HUES64 (cell line): ENCODE data around the gene HSPG2.
"Not testable (repeated sequence)": the region's sequence is repeated elsewhere in the genome, so short reads cannot be mapped to it uniquely, and the experiment has no call there.

ENCODE experiments used
- H3K27ac ChIP-seq: 2 replicates; pipeline ENCODE4 v1.7.0; 2013; ENCODE audit warnings: low read depth, low read length, inconsistent platforms
- H3K27me3 ChIP-seq: 2 replicates; pipeline ENCODE4 v1.6.1; 2013; ENCODE audit warnings: mild to moderate bottlenecking, low read length; ENCODE audit not compliant: insufficient read depth
- H3K36me3 ChIP-seq: 2 replicates; pipeline ENCODE4 v1.6.1; 2013; ENCODE audit warnings: mild to moderate bottlenecking, low read length; ENCODE audit not compliant: insufficient read depth
- H3K4me1 ChIP-seq: 2 replicates; pipeline ENCODE4 v1.6.1; 2013; ENCODE audit warnings: mild to moderate bottlenecking, low read length, moderate library complexity; ENCODE audit not compliant: insufficient read depth
- H3K4me3 ChIP-seq: 2 replicates; pipeline ENCODE4 v1.5.1; 2013; ENCODE audit warnings: mild to moderate bottlenecking, low read length, moderate library complexity
- H3K9ac ChIP-seq: 2 replicates; pipeline ENCODE4 v1.6.1; 2013; ENCODE audit warnings: mild to moderate bottlenecking, low read depth, low read length
- H3K9me3 ChIP-seq: 2 replicates; pipeline ENCODE4 v1.6.1; 2013; ENCODE audit warnings: low read depth, low read length; ENCODE audit not compliant: insufficient read depth
- WGBS: fragments of 150-250, 120-280 bp; methylation state at CpG from one replicate; pipeline ENCODE4 v1.1.7; 2013; ENCODE audit warnings: missing lambda C conversion rate; 5-methylcytosine and 5-hydroxymethylcytosine counted together

The HSPG2 gene

GRCh38 chr1:21917239-21917631 lies 19.9 kb downstream of the HSPG2 start:
- not testable (repeated sequence) for H3K9ac ChIP-seq, H3K36me3 ChIP-seq, H3K4me3 ChIP-seq, H3K27ac ChIP-seq, H3K9me3 ChIP-seq, H3K27me3 ChIP-seq
- H3K4me1 ChIP-seq: peaks cover 22% of the 10 kb centered on the region
- WGBS: 96% methylated on average over 5 of the region's 6 CpGs

GRCh38 chr1:21916447-21917238 lies 20.5 kb downstream of the HSPG2 start:
- no peak overlapping the region for H3K4me3 ChIP-seq
- 93% methylated on average over 15 of the region's 20 CpGs for WGBS
- H3K27ac ChIP-seq: no peak overlapping the region
- H3K27me3 ChIP-seq: no peaks in the 10 kb centered on the region
- no peaks in the 10 kb centered on the region for H3K36me3 ChIP-seq
- no peaks in the 10 kb centered on the region for H3K9me3 ChIP-seq
- no peak overlapping the region for H3K9ac ChIP-seq
- H3K4me1 ChIP-seq: peaks cover 18% of the 10 kb centered on the region

- no peaks in the 10 kb centered on the region for H3K36me3 ChIP-seq
- H3K9me3 ChIP-seq: no peaks in the 10 kb centered on the region
- no peaks in the 10 kb centered on the region for H3K27me3 ChIP-seq
- H3K4me1 ChIP-seq: peaks cover 28% of the 10 kb centered on the region
- H3K27ac ChIP-seq: no peak overlapping the region
- WGBS: 91% methylated on average over 20 of the region's 21 CpGs
- no peak overlapping the region for H3K4me3 ChIP-seq
- H3K9ac ChIP-seq: no peak overlapping the region; the same call in 1 of the 2 replicates
These were observed 22.1 kb downstream of the HSPG2 start for GRCh38 chr1:21914880-21915640.

GRCh38 chr1:21914450-21914849 lies 22.7 kb downstream of the HSPG2 start:
- Histone ChIP-seq H3K36me3 (no peaks in the 10 kb centered on the region), H3K4me1 (peaks cover 34% of the 10 kb centered on the region), H3K27me3 (no peaks in the 10 kb centered on the region), H3K4me3 (no peak overlapping the region), H3K27ac (no peak overlapping the region; the same call in 1 of the 2 replicates), H3K9ac (no peak overlapping the region; the same call in 1 of the 2 replicates), H3K9me3 (no peaks in the 10 kb centered on the region)
- WGBS: 89% methylated on average over 5 of the region's 5 CpGs

- Histone ChIP-seq H3K4me3 (no peak overlapping the region), H3K27ac (peak overlapping the region; percentile 41; the same call in 1 of the 2 replicates), H3K9ac (no peak overlapping the region), H3K27me3 (no peaks in the 10 kb centered on the region), H3K4me1 (peaks cover 38% of the 10 kb centered on the region), H3K9me3 (no peaks in the 10 kb centered on the region), H3K36me3 (no peaks in the 10 kb centered on the region)
- 77% methylated on average over 5 of the region's 5 CpGs for WGBS
These were observed 23.3 kb downstream of the HSPG2 start for GRCh38 chr1:21913763-21914162.

GRCh38 chr1:21913258-21913657 lies 23.9 kb downstream of the HSPG2 start:
- Histone ChIP-seq H3K27me3 (no peaks in the 10 kb centered on the region), H3K9me3 (no peaks in the 10 kb centered on the region), H3K4me3 (no peak overlapping the region), H3K4me1 (peaks cover 38% of the 10 kb centered on the region), H3K9ac (no peak overlapping the region), H3K36me3 (no peaks in the 10 kb centered on the region), H3K27ac (peak overlapping the region; percentile 41; the same call in 1 of the 2 replicates)
- 57% methylated on average over 8 of the region's 8 CpGs for WGBS

GRCh38 chr1:21912038-21912758 lies 24.9 kb downstream of the HSPG2 start:
- peaks cover 38% of the 10 kb centered on the region for H3K4me1 ChIP-seq
- no peak overlapping the region for H3K9ac ChIP-seq
- H3K4me3 ChIP-seq: no peak overlapping the region
- WGBS: 92% methylated on average over 7 of the region's 9 CpGs
- peak overlapping the region; percentile 9; the same call in 1 of the 2 replicates for H3K27ac ChIP-seq
- H3K36me3 ChIP-seq: no peaks in the 10 kb centered on the region; the same call in 1 of the 2 replicates
- no peaks in the 10 kb centered on the region for H3K9me3 ChIP-seq
- H3K27me3 ChIP-seq: no peaks in the 10 kb centered on the region

GRCh38 chr1:21911205-21912001 lies 25.7 kb downstream of the HSPG2 start:
- H3K4me3 ChIP-seq: no peak overlapping the region
- no peak overlapping the region for H3K9ac ChIP-seq
- no peaks in the 10 kb centered on the region for H3K9me3 ChIP-seq
- WGBS: 61% methylated on average over 9 of the region's 10 CpGs
- peaks cover 38% of the 10 kb centered on the region for H3K4me1 ChIP-seq
- H3K36me3 ChIP-seq: no peaks in the 10 kb centered on the region; the same call in 1 of the 2 replicates
- H3K27me3 ChIP-seq: no peaks in the 10 kb centered on the region
- H3K27ac ChIP-seq: peak overlapping the region; percentile 31; the same call in 1 of the 2 replicates

- H3K4me1 ChIP-seq: peaks cover 38% of the 10 kb centered on the region
- no peak overlapping the region for H3K4me3 ChIP-seq
- H3K27ac ChIP-seq: peak overlapping the region; percentile 75
- 80% methylated on average over 11 of the region's 11 CpGs for WGBS
- H3K27me3 ChIP-seq: no peaks in the 10 kb centered on the region
- no peaks in the 10 kb centered on the region; the same call in 1 of the 2 replicates for H3K36me3 ChIP-seq
- peak overlapping the region; percentile 41; the same call in 1 of the 2 replicates for H3K9ac ChIP-seq
- no peaks in the 10 kb centered on the region for H3K9me3 ChIP-seq
These were observed 26.4 kb downstream of the HSPG2 start for GRCh38 chr1:21910558-21911204.
